GM23338 (cell line): ENCODE results near the gene B3GNT9. TPM values are rescaled to one million over a fixed set of nuclear protein-coding genes. Genes with fewer than 3 reads are reported as not detected.

Source experiments
- ATAC-seq: fragments of 200-7000 bp; cut with Tn5 transposase; 3 replicates; pipeline ENCODE4 v1.9.1; 2020
- DNase-seq: peaks from one replicate; pipeline ENCODE4 v3.0.0-alpha.2; 2015; ENCODE audit warnings: low spot score
- H2AFZ ChIP-seq: fragments of 200-600 bp; sonication (generic); 2 replicates; pipeline ENCODE4 v1.8.0; 2016; ENCODE audit warnings: antibody characterized with exemption, mild to moderate bottlenecking, moderate library complexity
- H3F3A ChIP-seq: fragments of 200-600 bp; sonication (generic); replicated peaks from 2 replicates; pipeline ENCODE4 v1.8.0; 2017; ENCODE audit warnings: antibody characterized with exemption, mixed run types, low read depth
- H3K27ac ChIP-seq: fragments of 200-600 bp; sonication (generic); 2 replicates; pipeline ENCODE4 v1.6.1; 2016; ENCODE audit warnings: low read depth
- H3K27me3 ChIP-seq: fragments of 200-600 bp; sonication (generic); 2 replicates; pipeline ENCODE4 v1.8.0; 2016; ENCODE audit warnings: mild to moderate bottlenecking, mixed run types, moderate library complexity; ENCODE audit not compliant: insufficient read depth
- H3K36me3 ChIP-seq: fragments of 200-600 bp; sonication (generic); 2 replicates; pipeline ENCODE4 v1.8.0; 2016; ENCODE audit warnings: mild to moderate bottlenecking; ENCODE audit not compliant: insufficient read depth
- H3K4me1 ChIP-seq: fragments of 200-600 bp; sonication (generic); 2 replicates; pipeline ENCODE4 v1.8.0; 2016; ENCODE audit warnings: mild to moderate bottlenecking, moderate library complexity; ENCODE audit not compliant: insufficient read depth
- H3K4me2 ChIP-seq: fragments of 200-600 bp; sonication (generic); 2 replicates; pipeline ENCODE4 v1.7.1; 2017; ENCODE audit warnings: mixed run types
- H3K4me3 ChIP-seq: fragments of 200-600 bp; sonication (generic); 2 replicates; pipeline ENCODE4 v1.6.1; 2016; ENCODE audit warnings: mixed run types
- H3K79me2 ChIP-seq: fragments of 200-600 bp; sonication (generic); replicated peaks from 2 replicates; pipeline ENCODE4 v1.8.0; 2017; ENCODE audit warnings: mild to moderate bottlenecking; ENCODE audit not compliant: insufficient read depth
- H3K9me2 ChIP-seq: fragments of 200-600 bp; sonication (generic); 2 replicates; pipeline ENCODE4 v1.8.0; 2017; ENCODE audit not compliant: insufficient read depth
- H4K20me1 ChIP-seq: fragments of 200-600 bp; sonication (generic); replicated peaks from 2 replicates; pipeline ENCODE4 v1.8.0; 2017; ENCODE audit warnings: mild to moderate bottlenecking; ENCODE audit not compliant: insufficient read depth
- H3K27ac Mint-ChIP-seq: 2 replicates; pipeline ENCODE4 v1.8.0; 2020; ENCODE audit warnings: inconsistent platforms, mild to moderate bottlenecking, moderate library complexity, mixed read lengths
- H3K27me3 Mint-ChIP-seq: 3 replicates; pipeline ENCODE4 v1.8.0; 2022; ENCODE audit warnings: low read depth, mild to moderate bottlenecking, moderate library complexity, mixed read lengths, inconsistent platforms; ENCODE audit not compliant: insufficient read depth, poor library complexity
- H3K36me3 Mint-ChIP-seq: 3 replicates; pipeline ENCODE4 v1.8.0; 2021; ENCODE audit warnings: low read depth, mild to moderate bottlenecking, inconsistent platforms, moderate library complexity, mixed read lengths
- H3K4me1 Mint-ChIP-seq: 3 replicates; pipeline ENCODE4 v1.8.0; 2020; ENCODE audit warnings: mild to moderate bottlenecking, inconsistent platforms, mixed read lengths
- H3K4me3 Mint-ChIP-seq: 3 replicates; pipeline ENCODE4 v1.8.0; 2021; ENCODE audit warnings: moderate library complexity, mild to moderate bottlenecking, inconsistent platforms, mixed read lengths
- H3K9me3 Mint-ChIP-seq: 3 replicates; pipeline ENCODE4 v1.8.0; 2020; ENCODE audit warnings: moderate library complexity, mild to moderate bottlenecking, inconsistent platforms, mixed read lengths
- CREB1 ChIP-seq: fragments of 250-450 bp; sonication (Bioruptor Pico); IDR thresholded peaks from 2 replicates; pipeline ENCODE4 v1.5.0; 2020; ENCODE audit warnings: low read depth, mild to moderate bottlenecking, moderate library complexity
- EZH2 ChIP-seq: fragments of 200-600 bp; sonication (generic); IDR thresholded peaks from one replicate; pipeline ENCODE4 v1.8.0; 2017; ENCODE audit warnings: antibody characterized with exemption, mild to moderate bottlenecking, low read depth; ENCODE audit not compliant: unreplicated experiment
- EZH2phosphoT487 ChIP-seq: fragments of 200-600 bp; sonication (generic); IDR thresholded peaks from one replicate; pipeline ENCODE4 v1.8.1; 2018; ENCODE audit warnings: antibody characterized with exemption; ENCODE audit not compliant: unreplicated experiment
- JUNB ChIP-seq: IDR thresholded peaks from one replicate; pipeline ENCODE4 v1.6.1; 2016; ENCODE audit warnings: antibody characterized with exemption; ENCODE audit not compliant: unreplicated experiment
- NANOG ChIP-seq: IDR thresholded peaks from 2 replicates; pipeline ENCODE4 v1.6.1; 2016; ENCODE audit warnings: antibody characterized with exemption, borderline replicate concordance
- POLR2AphosphoS5 ChIP-seq: IDR thresholded peaks from 2 replicates; pipeline ENCODE4 v1.6.1; 2016; ENCODE audit warnings: antibody characterized with exemption, low read depth
- STAT1 ChIP-seq: IDR thresholded peaks from one replicate; pipeline ENCODE4 v1.6.1; 2016; ENCODE audit warnings: antibody characterized with exemption; ENCODE audit not compliant: unreplicated experiment
- ZNF114 ChIP-seq: fragments of 250-450 bp; sonication (Bioruptor Pico); IDR thresholded peaks from 2 replicates; pipeline ENCODE4 v1.5.0; 2020; ENCODE audit warnings: mild to moderate bottlenecking, moderate library complexity
- ZNF331 ChIP-seq: fragments of 250-450 bp; sonication (Bioruptor Pico); IDR thresholded peaks from 2 replicates; pipeline ENCODE4 v1.5.0; 2020; ENCODE audit warnings: low read depth, mild to moderate bottlenecking, moderate library complexity
- polyA plus RNA-seq: library from polyadenylated mRNA; unstranded; fragments of >200 nt; fragmentation: Nextera tagmentation; extraction: Ambion mirVana; gene quantifications from 2 replicates; pipeline ENCODE4 v1.2.1, GENCODE V29; 2016
- total RNA-seq: library from RNA; depleted of rRNA; stranded (reverse); fragments of >200 nt; shearing (Covaris generic); gene quantifications from 2 replicates; pipeline ENCODE4 v1.2.3, GENCODE V29; 2014
- TF ChIP-seq, protein P1 (sequence below): fragments of 250-450 bp; sonication (Bioruptor Pico); IDR thresholded peaks from 2 replicates; pipeline ENCODE4 v1.5.0; 2020; ENCODE audit warnings: mild to moderate bottlenecking, moderate library complexity
- TF ChIP-seq, protein P2 (sequence below): IDR thresholded peaks from 2 replicates; pipeline ENCODE4 v1.6.1; 2016; ENCODE audit warnings: antibody characterized with exemption
- TF ChIP-seq, protein P3 (sequence below), 2 experiments: fragments of 200-600 bp in 1 of 2; sonication (generic) in 1 of 2; conservative IDR thresholded peaks; 2 replicates each; pipeline versions ENCODE4 v1.5.1 to v1.6.1; 2016 to 2017; ENCODE audit warnings: antibody characterized with exemption in 2 of 2, low read depth in 2 of 2, mild to moderate bottlenecking in 2 of 2, moderate library complexity in 1 of 2
- TF ChIP-seq, protein P4 (sequence below): IDR thresholded peaks from one replicate; pipeline ENCODE4 v1.6.1; 2018; ENCODE audit warnings: antibody characterized with exemption; ENCODE audit not compliant: unreplicated experiment

The B3GNT9 gene
- total and polyA plus RNA-seq, 2 experiments from 2014 or later, result 0.99 to 7.0 TPM

DNA sequence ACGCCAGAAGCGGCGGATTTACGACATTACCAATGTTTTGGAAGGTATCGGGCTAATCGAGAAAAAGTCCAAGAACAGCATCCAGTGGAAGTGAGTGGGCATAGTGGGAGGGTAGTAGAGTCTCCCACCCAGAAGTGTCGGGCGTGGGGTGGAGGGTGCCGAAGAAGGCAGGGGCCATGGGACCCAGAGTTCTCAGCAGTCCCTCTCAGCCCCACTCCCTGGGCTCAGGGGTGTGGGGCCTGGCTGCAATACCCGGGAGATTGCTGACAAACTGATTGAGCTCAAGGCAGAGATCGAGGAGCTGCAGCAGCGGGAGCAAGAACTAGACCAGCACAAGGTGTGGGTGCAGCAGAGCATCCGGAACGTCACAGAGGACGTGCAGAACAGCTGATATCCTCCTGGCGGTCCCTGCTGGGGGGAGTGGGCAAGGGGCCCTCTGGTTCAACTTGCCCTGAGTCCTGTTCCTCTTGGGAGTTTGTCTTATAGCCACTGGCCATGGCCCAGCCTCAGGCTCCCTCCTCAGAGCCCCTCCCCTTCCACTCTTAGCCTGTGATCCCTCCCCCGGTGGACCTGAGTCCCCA, 42.1 kb upstream of the B3GNT9 start:
- no peak overlapping the region for H3K27ac ChIP-seq
- peaks cover 21% of the 10 kb centered on the region for H3K79me2 ChIP-seq
- H3K36me3 Mint-ChIP-seq, result peaks cover 42% of the 10 kb centered on the region
- H3K4me1 Mint-ChIP-seq, result peaks cover 22% of the 10 kb centered on the region
- no peaks in the 10 kb centered on the region for H3K9me3 Mint-ChIP-seq
- TF ChIP-seq EZH2, result no peak
- TF ChIP-seq POLR2AphosphoS5, result no peak
- TF ChIP-seq, protein P1, sequence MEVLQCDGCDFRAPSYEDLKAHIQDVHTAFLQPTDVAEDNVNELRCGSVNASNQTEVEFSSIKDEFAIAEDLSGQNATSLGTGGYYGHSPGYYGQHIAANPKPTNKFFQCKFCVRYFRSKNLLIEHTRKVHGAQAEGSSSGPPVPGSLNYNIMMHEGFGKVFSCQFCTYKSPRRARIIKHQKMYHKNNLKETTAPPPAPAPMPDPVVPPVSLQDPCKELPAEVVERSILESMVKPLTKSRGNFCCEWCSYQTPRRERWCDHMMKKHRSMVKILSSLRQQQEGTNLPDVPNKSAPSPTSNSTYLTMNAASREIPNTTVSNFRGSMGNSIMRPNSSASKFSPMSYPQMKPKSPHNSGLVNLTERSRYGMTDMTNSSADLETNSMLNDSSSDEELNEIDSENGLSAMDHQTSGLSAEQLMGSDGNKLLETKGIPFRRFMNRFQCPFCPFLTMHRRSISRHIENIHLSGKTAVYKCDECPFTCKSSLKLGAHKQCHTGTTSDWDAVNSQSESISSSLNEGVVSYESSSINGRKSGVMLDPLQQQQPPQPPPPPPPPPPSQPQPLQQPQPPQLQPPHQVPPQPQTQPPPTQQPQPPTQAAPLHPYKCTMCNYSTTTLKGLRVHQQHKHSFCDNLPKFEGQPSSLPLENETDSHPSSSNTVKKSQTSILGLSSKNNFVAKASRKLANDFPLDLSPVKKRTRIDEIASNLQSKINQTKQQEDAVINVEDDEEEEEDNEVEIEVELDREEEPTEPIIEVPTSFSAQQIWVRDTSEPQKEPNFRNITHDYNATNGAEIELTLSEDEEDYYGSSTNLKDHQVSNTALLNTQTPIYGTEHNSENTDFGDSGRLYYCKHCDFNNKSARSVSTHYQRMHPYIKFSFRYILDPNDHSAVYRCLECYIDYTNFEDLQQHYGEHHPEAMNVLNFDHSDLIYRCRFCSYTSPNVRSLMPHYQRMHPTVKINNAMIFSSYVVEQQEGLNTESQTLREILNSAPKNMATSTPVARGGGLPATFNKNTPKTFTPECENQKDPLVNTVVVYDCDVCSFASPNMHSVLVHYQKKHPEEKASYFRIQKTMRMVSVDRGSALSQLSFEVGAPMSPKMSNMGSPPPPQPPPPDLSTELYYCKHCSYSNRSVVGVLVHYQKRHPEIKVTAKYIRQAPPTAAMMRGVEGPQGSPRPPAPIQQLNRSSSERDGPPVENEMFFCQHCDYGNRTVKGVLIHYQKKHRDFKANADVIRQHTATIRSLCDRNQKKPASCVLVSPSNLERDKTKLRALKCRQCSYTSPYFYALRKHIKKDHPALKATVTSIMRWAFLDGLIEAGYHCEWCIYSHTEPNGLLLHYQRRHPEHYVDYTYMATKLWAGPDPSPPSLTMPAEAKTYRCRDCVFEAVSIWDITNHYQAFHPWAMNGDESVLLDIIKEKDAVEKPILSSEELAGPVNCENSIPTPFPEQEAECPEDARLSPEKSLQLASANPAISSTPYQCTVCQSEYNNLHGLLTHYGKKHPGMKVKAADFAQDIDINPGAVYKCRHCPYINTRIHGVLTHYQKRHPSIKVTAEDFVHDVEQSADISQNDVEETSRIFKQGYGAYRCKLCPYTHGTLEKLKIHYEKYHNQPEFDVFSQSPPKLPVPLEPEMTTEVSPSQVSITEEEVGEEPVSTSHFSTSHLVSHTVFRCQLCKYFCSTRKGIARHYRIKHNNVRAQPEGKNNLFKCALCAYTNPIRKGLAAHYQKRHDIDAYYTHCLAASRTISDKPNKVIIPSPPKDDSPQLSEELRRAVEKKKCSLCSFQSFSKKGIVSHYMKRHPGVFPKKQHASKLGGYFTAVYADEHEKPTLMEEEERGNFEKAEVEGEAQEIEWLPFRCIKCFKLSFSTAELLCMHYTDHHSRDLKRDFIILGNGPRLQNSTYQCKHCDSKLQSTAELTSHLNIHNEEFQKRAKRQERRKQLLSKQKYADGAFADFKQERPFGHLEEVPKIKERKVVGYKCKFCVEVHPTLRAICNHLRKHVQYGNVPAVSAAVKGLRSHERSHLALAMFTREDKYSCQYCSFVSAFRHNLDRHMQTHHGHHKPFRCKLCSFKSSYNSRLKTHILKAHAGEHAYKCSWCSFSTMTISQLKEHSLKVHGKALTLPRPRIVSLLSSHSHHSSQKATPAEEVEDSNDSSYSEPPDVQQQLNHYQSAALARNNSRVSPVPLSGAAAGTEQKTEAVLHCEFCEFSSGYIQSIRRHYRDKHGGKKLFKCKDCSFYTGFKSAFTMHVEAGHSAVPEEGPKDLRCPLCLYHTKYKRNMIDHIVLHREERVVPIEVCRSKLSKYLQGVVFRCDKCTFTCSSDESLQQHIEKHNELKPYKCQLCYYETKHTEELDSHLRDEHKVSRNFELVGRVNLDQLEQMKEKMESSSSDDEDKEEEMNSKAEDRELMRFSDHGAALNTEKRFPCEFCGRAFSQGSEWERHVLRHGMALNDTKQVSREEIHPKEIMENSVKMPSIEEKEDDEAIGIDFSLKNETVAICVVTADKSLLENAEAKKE, result no peak
- TF ChIP-seq, protein P2, sequence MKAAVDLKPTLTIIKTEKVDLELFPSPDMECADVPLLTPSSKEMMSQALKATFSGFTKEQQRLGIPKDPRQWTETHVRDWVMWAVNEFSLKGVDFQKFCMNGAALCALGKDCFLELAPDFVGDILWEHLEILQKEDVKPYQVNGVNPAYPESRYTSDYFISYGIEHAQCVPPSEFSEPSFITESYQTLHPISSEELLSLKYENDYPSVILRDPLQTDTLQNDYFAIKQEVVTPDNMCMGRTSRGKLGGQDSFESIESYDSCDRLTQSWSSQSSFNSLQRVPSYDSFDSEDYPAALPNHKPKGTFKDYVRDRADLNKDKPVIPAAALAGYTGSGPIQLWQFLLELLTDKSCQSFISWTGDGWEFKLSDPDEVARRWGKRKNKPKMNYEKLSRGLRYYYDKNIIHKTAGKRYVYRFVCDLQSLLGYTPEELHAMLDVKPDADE, result no peak
- TF ChIP-seq, protein P3, sequence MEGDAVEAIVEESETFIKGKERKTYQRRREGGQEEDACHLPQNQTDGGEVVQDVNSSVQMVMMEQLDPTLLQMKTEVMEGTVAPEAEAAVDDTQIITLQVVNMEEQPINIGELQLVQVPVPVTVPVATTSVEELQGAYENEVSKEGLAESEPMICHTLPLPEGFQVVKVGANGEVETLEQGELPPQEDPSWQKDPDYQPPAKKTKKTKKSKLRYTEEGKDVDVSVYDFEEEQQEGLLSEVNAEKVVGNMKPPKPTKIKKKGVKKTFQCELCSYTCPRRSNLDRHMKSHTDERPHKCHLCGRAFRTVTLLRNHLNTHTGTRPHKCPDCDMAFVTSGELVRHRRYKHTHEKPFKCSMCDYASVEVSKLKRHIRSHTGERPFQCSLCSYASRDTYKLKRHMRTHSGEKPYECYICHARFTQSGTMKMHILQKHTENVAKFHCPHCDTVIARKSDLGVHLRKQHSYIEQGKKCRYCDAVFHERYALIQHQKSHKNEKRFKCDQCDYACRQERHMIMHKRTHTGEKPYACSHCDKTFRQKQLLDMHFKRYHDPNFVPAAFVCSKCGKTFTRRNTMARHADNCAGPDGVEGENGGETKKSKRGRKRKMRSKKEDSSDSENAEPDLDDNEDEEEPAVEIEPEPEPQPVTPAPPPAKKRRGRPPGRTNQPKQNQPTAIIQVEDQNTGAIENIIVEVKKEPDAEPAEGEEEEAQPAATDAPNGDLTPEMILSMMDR (conservative IDR thresholded peaks at IDR 0.05; ENCODE audit: low read depth in 2 of 2), result no peak
- no peak for TF ChIP-seq JUNB
- TF ChIP-seq CREB1 (CRISPR knock-in tag), result no peak
- no peak for TF ChIP-seq EZH2phosphoT487
- no peak for TF ChIP-seq ZNF114 (CRISPR knock-in tag)
- no peak for TF ChIP-seq NANOG
- no peak for TF ChIP-seq ZNF331 (CRISPR knock-in tag)
- TF ChIP-seq STAT1, result no peak
- TF ChIP-seq, protein P4, sequence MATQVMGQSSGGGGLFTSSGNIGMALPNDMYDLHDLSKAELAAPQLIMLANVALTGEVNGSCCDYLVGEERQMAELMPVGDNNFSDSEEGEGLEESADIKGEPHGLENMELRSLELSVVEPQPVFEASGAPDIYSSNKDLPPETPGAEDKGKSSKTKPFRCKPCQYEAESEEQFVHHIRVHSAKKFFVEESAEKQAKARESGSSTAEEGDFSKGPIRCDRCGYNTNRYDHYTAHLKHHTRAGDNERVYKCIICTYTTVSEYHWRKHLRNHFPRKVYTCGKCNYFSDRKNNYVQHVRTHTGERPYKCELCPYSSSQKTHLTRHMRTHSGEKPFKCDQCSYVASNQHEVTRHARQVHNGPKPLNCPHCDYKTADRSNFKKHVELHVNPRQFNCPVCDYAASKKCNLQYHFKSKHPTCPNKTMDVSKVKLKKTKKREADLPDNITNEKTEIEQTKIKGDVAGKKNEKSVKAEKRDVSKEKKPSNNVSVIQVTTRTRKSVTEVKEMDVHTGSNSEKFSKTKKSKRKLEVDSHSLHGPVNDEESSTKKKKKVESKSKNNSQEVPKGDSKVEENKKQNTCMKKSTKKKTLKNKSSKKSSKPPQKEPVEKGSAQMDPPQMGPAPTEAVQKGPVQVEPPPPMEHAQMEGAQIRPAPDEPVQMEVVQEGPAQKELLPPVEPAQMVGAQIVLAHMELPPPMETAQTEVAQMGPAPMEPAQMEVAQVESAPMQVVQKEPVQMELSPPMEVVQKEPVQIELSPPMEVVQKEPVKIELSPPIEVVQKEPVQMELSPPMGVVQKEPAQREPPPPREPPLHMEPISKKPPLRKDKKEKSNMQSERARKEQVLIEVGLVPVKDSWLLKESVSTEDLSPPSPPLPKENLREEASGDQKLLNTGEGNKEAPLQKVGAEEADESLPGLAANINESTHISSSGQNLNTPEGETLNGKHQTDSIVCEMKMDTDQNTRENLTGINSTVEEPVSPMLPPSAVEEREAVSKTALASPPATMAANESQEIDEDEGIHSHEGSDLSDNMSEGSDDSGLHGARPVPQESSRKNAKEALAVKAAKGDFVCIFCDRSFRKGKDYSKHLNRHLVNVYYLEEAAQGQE, result no peak
- peaks cover 9% of the 10 kb centered on the region for H3K27me3 Mint-ChIP-seq
- H3K4me2 ChIP-seq, result peak overlapping the region; percentile 98
- no peak overlapping the region for H2AFZ ChIP-seq
- 0 out of 2 replicates have a peak, but pooled peaks cover 15% of the 10 kb centered on the region for H3F3A ChIP-seq
- H3K4me3 ChIP-seq, result peak overlapping the region; percentile 97
- H3K27me3 ChIP-seq, result no peaks in the 10 kb centered on the region
- no peak for DNase-seq
- H3K4me1 ChIP-seq, result peaks cover 7% of the 10 kb centered on the region; the same call in 1 of the 2 replicates
- H3K27ac Mint-ChIP-seq, result peak overlapping the region; percentile 53; the same call in 1 of the 2 replicates
- H3K9me2 ChIP-seq, result no peaks in the 10 kb centered on the region
- peak overlapping the region; percentile 93 for H3K4me3 Mint-ChIP-seq
- no peak for ATAC-seq
- peaks cover 22% of the 10 kb centered on the region for H4K20me1 ChIP-seq
- peaks cover 20% of the 10 kb centered on the region; the same call in 1 of the 2 replicates for H3K36me3 ChIP-seq
